ENCODE measurements around the gene CALML5.

CALML5 gene

DNA sequence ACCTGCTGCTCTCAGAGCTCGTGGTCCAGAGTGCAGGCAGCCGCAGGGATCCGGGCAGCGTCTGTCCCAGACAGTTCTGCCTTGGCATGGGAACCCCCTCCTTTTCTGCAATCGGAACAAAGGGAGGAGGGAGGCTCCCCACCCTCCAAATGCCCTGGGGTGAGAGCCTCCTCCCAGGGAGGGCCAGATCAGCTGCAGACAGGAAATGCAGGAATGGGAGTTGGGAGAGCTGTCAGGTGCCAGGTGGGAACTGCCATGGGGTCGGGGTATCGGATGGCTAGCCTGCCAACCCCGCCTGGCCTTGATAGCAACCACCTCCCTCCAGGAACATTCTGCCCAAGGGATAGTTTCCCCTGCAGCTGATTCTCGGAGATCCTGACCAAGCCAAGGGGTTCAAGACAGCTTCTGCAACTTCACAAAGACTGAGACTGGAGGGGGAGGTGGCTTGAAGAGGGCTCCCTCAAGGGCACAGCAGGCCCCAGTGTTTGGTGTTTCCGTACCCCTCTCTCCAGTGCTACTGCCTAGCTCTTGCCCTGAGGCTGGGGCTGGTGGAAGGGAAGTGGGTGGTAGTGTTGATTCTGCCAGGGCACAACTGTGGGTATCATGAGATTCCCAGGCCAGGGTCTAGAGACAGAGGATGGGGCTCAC is at the start of gene CALML5:
CALML5 (minus strand) TSS at position 78 of the 648 bp plus-strand sequence. CDS start 132 bp downstream, outside the sequence.
- DNase-seq: no peak

DNA sequence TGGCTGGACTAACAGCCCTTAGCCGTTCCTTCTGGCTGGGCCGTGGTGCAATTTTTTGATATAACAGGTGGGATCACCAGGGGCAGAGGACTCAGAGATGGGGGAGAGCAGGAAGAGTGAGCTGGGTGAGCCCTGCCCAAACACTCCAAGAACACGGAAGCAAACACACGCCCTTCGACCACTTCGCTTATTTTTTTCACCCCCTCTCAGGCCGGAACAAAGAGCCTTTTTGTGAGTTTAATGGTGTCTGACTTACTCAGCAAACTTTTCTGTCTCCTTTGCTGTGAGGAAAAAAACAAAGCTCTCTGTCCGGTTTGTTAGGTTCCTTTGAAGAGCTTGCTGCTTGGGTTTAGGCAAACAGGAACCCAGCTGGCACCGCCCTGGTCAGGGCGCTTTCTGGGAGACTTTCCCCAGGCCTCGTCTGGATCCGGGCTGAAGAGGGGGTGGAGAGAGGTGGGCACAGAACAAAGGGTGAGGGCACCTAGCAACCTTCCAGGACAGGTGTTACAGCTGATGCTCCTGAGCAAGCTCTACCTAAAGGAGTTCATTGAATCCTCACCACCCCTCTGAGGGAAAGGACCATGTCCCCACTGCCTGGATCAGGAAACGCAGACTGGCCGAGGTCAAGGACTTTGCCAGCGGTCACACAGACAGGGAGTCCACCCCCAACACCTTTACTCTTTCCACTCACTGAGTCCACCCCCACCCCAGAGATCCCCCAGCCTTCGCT is 48.7 kb upstream of the CALML5 start:
- peak in 1 of 2 experiments; percentile 40 for DNase-seq

DNA sequence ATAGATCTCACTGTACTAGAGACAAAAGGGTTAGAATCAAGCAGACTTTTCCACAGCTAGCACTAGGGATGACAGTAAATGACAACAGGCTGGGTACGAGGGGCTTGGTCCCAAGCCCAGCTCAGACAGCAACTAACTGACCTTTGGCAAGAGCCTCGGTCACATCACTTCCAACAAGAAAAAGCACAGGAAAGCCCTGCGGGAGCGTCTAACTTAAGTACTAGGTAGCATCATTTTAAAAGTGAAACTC is 48.2 kb upstream of the CALML5 start:
- DNase-seq: no peak

DNA sequence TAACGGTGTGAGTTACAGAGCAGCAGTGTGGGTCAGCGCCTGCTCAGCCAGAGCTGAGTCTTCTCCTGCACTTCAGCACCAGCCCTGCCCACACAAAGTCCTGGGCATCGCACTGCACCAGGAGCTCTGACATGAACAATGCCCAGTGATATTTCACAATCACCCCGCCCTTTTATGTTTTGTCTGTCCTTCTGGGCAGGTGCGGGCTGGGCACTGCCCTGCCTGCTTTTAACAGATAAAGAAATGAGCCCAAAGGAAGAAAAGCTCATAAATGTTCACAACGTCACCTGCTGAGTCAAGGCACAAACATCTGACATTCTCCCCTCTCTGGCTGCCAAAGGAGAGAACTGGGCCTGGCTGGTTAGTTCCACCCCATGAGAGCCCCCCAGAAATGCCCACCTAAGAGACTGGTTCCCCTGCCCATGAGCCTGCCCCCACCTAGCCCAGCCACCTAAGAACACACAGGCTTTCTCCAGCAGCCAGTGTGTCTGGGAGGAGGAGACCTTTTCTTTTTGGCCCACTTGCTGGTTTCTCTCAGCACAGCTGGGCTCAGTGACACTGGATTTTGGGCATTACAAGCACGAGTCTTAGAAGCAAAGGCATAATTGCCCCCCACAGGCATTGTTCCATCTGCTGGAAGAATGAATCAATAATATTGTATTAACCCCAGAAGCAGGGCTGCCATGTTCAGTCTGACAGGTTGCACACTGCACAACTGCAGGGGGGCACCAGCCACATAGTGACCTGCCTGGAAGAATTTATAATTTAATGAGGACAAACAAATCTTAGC is 47.7 kb upstream of the CALML5 start:
- DNase-seq: peak in 1 of 2 experiments; percentile 33

GRCh38 chr10:5545778-5546710 is 46.7 kb upstream of the CALML5 start:
- DNase-seq: peak in 1 of 2 experiments; percentile 18

GRCh38 chr10:5545426-5545777 is 46.0 kb upstream of the CALML5 start:
- DNase-seq: no peak

DNA sequence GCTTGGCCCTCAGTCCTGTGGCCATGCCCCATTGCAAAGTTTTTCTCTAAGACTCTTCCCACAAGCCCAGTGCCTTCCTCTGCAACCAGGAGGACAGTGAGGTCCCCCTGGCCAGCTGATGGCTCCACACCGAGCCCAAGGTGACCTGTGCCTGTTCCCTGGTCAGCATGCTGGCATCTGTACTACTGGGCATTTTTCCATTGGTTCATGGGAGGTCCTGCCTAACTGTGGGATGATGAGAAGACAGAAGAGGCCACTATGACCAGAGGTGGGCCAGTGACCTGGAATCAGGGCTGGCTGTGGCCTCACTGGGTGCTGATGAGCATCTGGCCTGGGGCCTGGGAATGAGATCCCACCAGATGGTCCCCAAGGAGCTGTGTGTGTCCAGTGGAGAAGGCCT is 45.6 kb upstream of the CALML5 start:
- no peak for DNase-seq

GRCh38 chr10:5544216-5544805 is 44.9 kb upstream of the CALML5 start:
- no peak for DNase-seq

DNA sequence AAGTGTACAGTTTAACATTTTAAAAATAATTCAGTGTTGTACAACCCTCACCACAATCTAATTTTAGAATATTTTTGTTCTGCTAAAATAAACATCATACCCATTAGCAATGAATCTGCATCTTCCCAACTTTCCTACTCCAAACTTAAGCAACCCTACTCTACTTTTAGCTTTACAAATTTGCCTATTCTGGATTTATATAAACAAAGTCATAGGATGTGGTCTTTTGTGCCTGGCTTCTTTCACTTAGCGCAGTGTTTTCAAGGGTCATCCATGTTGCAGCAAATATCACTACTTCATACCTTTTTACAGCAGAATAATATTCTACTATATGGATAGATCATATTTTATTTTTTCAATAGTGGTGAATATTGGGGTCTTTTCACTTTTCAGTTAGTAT is 44.3 kb upstream of the CALML5 start:
- no peak for DNase-seq

DNA sequence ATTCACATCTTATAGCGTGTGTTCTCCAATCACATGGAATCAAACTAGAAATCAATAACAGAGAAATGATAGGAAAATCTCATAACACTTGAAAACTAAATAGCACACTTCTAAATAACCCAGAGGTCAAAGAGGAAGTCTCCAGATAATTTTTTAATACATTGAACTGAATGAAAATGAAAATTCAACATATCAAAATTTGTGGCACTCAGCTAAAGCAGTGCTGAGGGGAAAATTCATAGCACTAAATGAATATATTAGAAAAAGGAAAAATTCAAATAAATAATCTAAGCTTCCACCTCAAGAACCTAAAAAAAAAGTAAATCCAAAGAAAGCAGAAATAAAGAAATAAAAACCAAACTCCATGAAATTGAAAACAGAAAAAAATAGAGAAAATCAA is 42.7 kb upstream of the CALML5 start:
- DNase-seq: no peak

DNA sequence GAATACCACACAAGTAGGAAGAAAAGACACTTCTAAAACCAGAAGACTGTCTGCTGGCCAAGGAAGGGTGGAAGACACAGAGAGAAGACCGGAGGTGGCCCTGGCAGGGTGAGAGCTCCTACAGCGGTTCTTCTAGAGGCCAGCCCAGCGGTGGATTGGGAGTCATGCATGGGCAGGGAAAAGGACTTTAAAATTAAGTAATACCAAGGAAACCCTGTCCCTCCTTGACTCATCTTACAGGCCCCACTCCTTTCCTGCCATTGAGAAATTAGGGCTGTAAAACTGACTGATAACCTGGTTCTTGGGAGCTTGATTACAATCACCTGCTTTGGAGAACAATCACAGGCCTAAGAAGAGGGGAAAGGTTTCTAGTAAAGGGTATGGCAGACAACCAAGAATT is 41.5 kb upstream of the CALML5 start:
- DNase-seq: no peak

DNA sequence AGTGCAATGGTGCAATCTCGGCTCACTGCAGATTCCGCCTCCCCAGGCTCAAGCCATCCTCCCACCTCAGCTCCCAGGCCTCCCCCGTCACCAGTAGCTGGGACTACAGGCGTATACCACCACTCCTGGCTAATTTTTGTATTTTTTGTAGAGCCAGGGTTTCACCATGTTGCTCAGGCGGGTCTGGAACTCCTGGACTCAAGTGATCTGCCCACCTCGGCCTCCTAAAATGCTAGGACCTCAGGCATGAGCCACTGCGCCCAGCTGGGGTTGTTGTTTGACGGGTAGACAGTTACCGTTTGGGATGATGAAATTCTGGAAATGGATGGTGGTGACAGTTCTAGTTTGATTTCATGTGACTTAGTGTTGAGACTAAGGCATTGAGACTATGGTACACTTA is 40.7 kb upstream of the CALML5 start:
- no peak for DNase-seq

DNA sequence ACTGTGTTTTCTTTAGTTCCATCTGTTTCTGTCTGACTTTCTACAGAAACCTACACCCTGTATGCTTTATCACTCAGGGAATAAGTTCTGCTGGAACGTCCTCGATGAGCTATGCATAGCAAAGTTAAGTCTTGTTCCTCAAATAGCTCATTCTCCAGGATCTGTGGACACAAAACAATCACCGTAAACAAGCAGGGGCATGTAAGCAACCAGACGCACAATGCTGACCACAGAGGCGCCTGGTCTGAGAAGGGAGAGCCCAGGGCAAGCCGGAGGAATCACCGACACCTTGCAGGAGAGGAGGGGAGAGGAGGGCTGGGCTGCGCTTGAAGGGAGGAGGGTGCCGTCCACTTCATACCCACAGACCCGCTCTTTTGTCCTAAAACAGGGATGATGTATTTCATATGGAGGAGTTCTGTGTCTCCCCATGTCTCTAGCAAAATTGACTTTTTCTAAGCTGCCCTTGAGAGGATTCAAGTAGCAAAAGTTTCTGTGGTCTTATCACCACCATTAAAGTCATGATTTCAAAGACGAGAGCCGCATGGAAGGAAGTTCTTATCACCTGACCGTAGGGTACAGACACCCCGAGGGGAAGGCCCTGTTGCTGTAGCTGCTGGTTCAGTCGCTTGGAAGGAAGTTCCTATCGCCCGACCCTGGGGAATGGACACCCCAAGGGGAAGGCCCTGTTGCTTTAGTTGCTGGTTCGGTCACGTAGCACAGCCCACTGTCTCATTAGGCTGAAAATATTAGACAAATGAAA is 39.7 kb upstream of the CALML5 start:
- no peak for DNase-seq

DNA sequence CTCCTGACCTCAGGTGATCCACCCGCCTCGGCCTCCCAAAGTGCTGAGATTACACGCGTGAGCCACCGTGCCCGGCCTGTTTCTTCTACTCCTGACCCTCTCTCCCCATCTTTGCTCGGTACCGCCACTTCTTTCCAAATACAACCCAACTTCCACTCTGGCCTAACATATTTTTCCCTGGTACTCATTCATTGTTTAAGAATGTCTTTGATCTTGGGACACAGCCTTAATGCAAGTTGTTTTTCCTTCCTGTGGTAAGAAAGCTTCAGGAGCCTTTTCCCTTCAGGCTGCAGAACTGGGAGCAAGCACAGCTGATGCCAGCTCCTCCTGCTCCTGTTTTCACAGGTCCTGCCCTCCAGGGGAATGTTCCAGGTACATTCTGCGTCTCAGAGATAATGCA is 39.1 kb upstream of the CALML5 start:
- DNase-seq: no peak

- DNase-seq: no peak
Observed at GRCh38 chr10:5537684-5538083, 38.3 kb upstream of the CALML5 start.

- DNase-seq: no peak
Observed at GRCh38 chr10:5536486-5537081, 37.2 kb upstream of the CALML5 start.

DNA sequence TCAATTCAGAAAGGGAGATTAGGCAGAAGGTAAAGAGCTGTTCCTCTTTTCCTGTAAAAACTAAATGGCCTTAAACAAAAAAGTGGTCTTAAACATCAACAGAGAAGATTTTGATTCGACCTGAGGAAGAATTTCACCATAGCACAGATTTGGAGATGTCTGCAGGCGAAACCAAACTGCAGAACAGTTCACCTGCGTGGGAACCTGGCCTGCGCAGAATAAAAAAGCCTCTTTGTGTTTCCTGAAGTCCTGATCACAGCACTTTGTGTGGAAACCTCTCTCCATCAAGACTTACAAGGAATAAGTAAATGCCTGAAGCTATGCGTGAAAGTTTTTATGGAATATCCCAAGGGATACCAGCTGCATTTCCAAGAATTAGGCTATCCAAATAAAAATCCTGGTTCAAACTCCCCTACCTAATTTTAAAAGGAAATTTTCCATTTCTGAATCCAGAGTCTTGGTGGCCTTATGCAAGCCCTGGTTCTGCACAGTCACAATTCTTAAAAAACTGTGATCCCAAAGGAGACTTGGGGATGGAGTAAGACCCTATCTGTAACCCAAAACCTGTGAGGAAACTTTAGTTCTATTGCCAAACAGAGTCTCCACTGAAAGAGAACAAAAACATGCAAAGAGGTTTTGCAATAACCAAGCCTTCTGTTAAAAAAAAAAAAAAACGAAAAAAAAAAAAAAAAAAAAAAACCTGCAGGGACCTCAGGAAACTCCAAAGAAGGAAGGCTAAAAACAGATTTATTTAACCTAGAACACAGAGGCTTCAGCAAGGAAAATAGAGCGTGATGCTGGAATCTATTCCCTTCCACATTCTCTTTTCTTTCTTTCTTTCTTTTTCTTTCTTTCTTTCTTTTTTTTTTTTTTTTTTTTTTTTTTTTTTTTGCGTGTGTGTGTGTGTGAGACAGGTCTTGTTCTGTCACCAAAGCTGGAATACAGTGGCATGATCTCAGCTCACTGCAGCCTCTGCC is 35.8 kb upstream of the CALML5 start:
- no peak for DNase-seq

DNA sequence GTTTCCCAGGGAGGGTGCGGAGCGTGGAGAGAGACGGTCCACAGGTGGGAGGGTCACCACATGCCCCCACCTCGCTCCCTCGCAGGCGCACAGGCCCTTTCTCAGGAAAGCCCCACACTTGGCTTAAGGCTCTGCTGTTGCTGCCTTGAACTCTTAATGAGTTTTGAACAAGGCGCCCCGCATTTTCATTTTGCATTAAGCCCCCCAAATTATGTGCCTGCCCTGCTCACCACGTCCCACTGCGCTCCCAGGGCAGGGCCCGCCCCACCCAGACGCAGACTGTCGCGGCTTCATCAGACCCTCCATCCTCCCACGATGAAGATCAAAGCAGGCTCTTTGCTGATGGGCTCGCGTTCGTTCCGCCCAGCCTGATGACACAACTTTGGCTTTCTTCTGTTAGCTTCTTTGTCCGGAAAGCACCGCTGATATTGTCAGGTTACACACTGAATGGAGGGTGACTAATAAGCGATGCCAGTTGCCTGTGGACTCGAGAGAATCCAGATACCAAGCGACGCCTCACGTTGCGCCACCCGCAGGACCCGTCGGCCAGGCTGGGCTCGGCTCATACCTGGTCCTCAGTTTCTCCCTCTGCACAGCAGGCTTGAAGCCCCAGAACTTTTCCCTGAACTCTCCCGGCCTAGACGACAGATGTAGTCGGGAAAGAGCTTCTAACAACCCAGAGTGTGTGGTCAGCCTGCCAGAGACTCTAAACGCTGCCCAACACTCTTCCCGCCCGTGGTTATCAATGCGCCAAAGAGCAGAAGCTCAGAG is 34.9 kb upstream of the CALML5 start:
- DNase-seq: no peak

DNA sequence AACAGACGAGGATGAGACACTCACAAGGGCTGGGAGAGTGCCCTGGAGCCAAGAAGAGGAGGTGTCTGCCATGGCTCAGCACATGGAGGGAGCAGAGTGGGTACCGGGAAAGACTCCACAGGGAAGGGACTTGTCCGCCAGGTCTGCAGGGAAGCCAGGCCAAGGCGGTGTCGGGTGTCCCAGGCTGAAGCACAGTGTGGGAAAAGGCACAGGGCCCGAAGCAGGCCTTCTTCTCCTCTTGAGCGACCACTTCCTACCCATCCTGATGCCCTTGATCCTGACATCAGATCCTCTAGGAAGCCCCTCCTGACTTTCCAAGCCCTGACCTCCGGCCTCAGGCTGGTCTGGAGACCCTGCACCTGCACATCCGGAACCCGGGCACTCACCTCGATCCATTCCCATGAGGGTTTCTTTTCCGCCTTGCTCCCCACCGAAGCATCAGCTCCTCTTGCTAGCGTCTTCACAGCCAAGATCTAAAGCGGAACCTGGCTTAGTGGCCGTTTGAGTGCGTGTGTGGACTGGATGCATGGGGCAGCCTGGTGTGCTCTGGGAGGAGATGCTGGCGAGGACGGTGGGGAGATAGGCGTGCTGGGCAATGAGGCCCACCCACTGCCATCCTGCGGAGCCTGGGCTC is 33.8 kb upstream of the CALML5 start:
- no peak for DNase-seq

Data from SHP77 (cell line).